B cell (primary cell): ENCODE measurements around the gene KAT8.

Source experiments
- EZH2 ChIP-seq: IDR thresholded peaks from 2 replicates; pipeline ENCODE4 v1.6.1; 2012; ENCODE audit warnings: borderline replicate concordance, low read depth, mild to moderate bottlenecking, moderate library complexity, low read length; ENCODE audit not compliant: insufficient read depth, poor library complexity, severe bottlenecking
- TF ChIP-seq, protein P1 (sequence below): fragments of 200-600 bp; IDR thresholded peaks from one replicate; pipeline ENCODE4 v1.8.0; 2022; ENCODE audit warnings: antibody characterized with exemption, mild to moderate bottlenecking

DNA sequence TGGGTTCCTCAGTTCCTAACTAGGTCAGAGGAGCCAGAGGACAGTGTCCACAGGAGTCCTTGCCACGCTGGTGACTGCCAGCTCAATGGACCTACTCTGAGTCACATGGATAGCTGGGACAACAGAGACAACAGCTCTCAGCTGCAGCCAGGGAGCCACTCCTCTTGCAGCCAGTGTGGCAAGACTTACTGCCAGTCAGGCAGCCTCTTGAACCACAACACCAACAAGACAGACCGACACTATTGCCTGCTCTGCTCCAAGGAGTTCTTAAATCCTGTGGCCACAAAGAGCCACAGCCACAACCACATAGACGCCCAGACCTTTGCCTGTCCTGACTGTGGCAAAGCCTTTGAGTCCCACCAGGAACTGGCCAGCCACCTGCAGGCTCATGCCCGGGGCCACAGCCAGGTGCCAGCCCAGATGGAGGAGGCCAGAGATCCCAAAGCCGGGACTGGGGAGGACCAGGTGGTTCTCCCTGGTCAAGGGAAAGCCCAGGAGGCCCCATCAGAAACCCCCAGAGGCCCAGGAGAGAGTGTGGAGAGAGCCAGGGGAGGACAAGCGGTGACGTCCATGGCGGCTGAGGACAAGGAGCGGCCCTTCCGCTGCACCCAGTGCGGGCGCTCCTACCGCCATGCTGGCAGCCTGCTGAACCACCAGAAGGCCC is 36.6 kb upstream of the KAT8 start:
- TF ChIP-seq, protein P1, sequence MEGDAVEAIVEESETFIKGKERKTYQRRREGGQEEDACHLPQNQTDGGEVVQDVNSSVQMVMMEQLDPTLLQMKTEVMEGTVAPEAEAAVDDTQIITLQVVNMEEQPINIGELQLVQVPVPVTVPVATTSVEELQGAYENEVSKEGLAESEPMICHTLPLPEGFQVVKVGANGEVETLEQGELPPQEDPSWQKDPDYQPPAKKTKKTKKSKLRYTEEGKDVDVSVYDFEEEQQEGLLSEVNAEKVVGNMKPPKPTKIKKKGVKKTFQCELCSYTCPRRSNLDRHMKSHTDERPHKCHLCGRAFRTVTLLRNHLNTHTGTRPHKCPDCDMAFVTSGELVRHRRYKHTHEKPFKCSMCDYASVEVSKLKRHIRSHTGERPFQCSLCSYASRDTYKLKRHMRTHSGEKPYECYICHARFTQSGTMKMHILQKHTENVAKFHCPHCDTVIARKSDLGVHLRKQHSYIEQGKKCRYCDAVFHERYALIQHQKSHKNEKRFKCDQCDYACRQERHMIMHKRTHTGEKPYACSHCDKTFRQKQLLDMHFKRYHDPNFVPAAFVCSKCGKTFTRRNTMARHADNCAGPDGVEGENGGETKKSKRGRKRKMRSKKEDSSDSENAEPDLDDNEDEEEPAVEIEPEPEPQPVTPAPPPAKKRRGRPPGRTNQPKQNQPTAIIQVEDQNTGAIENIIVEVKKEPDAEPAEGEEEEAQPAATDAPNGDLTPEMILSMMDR: no peak
- no peak for TF ChIP-seq EZH2
